Astrocyte of the cerebellum (primary cell): ENCODE results near the gene PJVK.
"Not testable (repeated sequence)": the region's sequence is repeated elsewhere in the genome, so short reads cannot be mapped to it uniquely, and the experiment has no call there.

Experiments
- DNase-seq: peaks from one replicate; pipeline ENCODE4 v3.0.0-alpha.2; 2011; ENCODE audit warnings: low read depth
- H3K4me3 ChIP-seq: 2 replicates; pipeline ENCODE4 v1.5.1; 2011; ENCODE audit warnings: mild to moderate bottlenecking, low read depth, low read length, moderate library complexity
- in situ Hi-C: cut with HindIII; loops from 2 replicates; pipeline ENCODE4 v1.10.0; 2017; ENCODE audit warnings: low sequenced_read_pairs
- TF ChIP-seq, protein P1 (sequence below): IDR thresholded peaks from 2 replicates; pipeline ENCODE4 v1.5.1; 2012; ENCODE audit warnings: low read length, low read depth, moderate library complexity, mild to moderate bottlenecking; ENCODE audit errors: missing control alignments

The PJVK gene, protein sequence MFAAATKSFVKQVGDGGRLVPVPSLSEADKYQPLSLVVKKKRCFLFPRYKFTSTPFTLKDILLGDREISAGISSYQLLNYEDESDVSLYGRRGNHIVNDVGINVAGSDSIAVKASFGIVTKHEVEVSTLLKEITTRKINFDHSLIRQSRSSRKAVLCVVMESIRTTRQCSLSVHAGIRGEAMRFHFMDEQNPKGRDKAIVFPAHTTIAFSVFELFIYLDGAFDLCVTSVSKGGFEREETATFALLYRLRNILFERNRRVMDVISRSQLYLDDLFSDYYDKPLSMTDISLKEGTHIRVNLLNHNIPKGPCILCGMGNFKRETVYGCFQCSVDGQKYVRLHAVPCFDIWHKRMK

DNA sequence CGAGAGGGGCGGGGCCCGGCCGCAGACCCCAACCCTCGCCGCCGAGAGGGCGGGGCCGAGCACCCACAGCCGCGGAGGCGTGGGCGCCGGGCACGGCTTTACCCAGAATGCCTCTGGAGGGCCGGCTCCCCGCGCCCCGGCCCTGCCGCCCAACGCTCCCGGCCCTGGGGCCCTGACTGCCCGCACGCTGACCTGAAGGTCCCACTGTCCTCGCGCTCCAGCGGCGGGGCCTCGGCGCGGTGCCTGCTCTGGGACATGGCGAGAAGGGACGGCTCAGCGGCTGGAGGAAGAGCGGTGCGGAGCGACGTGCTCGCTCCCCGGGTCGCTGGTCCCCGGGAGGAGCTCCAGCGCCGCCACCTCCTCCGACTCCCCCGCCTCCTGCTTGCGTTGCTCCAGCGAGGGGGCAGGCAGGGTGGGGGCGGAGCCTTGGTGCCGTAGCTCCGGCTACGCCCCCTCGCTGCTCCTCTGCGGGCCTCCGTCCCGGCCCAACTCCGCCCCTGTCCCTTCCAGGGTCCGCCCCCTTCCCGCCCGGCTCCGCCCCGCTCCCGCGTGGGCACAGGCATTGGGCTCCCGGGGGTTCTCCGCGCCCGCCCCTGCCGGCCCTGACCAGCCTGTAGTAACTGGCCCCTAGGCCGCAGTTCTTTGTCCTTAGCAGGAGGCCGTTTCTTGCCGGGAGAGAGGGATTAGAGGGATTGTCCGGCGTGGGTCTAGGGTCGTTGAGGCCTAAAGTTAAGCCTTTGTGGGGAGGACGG is at the start of gene PJVK, which contains the start of gene PRKRA:
TSS of gene PJVK (plus strand) at position 605 of the 752 bp plus-strand sequence. CDS start 2,032 bp downstream, outside the sequence.
TSS of gene PRKRA (minus strand) at position 402 of the 752 bp plus-strand sequence. CDS start at position 257, 145 bp downstream.
- H3K4me3 ChIP-seq = peak within 1 kb of the TSS; percentile 78
- peak; percentile 91 for DNase-seq
- in situ Hi-C loops = no loop called here
- TF ChIP-seq, protein P1, sequence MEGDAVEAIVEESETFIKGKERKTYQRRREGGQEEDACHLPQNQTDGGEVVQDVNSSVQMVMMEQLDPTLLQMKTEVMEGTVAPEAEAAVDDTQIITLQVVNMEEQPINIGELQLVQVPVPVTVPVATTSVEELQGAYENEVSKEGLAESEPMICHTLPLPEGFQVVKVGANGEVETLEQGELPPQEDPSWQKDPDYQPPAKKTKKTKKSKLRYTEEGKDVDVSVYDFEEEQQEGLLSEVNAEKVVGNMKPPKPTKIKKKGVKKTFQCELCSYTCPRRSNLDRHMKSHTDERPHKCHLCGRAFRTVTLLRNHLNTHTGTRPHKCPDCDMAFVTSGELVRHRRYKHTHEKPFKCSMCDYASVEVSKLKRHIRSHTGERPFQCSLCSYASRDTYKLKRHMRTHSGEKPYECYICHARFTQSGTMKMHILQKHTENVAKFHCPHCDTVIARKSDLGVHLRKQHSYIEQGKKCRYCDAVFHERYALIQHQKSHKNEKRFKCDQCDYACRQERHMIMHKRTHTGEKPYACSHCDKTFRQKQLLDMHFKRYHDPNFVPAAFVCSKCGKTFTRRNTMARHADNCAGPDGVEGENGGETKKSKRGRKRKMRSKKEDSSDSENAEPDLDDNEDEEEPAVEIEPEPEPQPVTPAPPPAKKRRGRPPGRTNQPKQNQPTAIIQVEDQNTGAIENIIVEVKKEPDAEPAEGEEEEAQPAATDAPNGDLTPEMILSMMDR = no peak

- no peak overlapping the region for H3K4me3 ChIP-seq
- in situ Hi-C loops = loop anchor here (25.0 kb wide), 1 partner anchor 265 kb away; no protein-coding TSS in a partner anchor
- TF ChIP-seq, protein P1 = no peak
- DNase-seq = no peak
Observed at GRCh38 chr2:178401994-178402437, 49.2 kb upstream of the PJVK start.

DNA sequence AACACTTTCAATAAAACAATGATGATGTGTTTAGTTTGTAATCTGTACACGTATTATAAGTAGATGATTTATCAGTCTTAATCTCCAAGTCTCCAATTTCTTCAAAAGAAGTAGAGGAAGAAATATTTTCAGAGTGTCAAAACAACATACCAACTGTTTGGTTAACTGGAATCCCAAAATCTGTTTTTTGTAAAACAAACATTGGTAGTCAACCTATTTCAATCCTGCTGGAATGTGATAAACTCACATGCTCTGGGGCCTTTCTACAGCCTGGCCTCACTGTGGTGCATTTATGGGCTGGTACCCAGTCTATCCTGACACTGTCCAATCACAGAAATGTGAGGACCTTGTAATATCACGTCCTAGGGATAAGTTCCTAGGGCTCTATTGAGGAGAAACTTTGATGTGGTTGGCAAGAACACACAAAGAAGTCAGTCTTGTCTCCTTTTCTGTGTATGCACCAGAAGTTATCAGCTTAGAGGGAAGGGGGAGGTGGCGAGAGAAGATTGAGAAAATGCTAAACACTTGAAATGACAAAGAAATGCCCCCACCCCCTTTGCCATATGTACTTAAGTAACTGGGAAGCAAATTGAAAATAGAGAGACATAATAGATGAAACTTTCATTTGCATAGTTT is 47.4 kb upstream of the PJVK start:
- H3K4me3 ChIP-seq = no peak overlapping the region
- in situ Hi-C loops = loop anchor here (25.0 kb wide), 1 partner anchor 266 kb away; no protein-coding TSS in a partner anchor
- no peak for DNase-seq
- TF ChIP-seq, protein P1 = no peak

- TF ChIP-seq, protein P1 = no peak
- no peak overlapping the region for H3K4me3 ChIP-seq
- no peak for DNase-seq
Observed at GRCh38 chr2:178404368-178404767, 46.8 kb upstream of the PJVK start.

GRCh38 chr2:178409261-178409660 is 41.9 kb upstream of the PJVK start:
- in situ Hi-C loops = loop anchor here (25.0 kb wide), 1 partner anchor 272 kb away; no protein-coding TSS in a partner anchor
- no peak overlapping the region for H3K4me3 ChIP-seq
- TF ChIP-seq, protein P1 = no peak
- no peak for DNase-seq

More at GRCh38 chr2:178404368-178404767, 46.8 kb upstream of the PJVK start:
- in situ Hi-C loops = loop anchor here (25.0 kb wide), 1 partner anchor 267 kb away; no protein-coding TSS in a partner anchor

- in situ Hi-C loops = loop anchor here (25.0 kb wide), 1 partner anchor 275 kb away; no protein-coding TSS in a partner anchor
- DNase-seq = no peak
Observed at GRCh38 chr2:178412047-178412446, 39.1 kb upstream of the PJVK start.

GRCh38 chr2:178412453-178412852 is 38.7 kb upstream of the PJVK start:
- in situ Hi-C loops = loop anchor here (25.0 kb wide), 1 partner anchor 275 kb away; no protein-coding TSS in a partner anchor
- not testable (repeated sequence) for DNase-seq, H3K4me3 ChIP-seq

More at GRCh38 chr2:178412047-178412446, 39.1 kb upstream of the PJVK start:
- TF ChIP-seq, protein P1 = no peak
- H3K4me3 ChIP-seq = no peak overlapping the region
